AG09309 (cell line): ENCODE results near the gene MFAP4.
"Not testable (repeated sequence)": the region's sequence is repeated elsewhere in the genome, so short reads cannot be mapped to it uniquely, and the experiment has no call there.

Experiments used
- DNase-seq: peaks from one replicate; pipeline ENCODE4 v3.0.0-alpha.2; 2010; ENCODE audit warnings: low read depth
- H3K4me3 ChIP-seq: 2 replicates; pipeline ENCODE4 v1.5.1; 2011; ENCODE audit warnings: mild to moderate bottlenecking, low read depth, low read length, moderate library complexity; ENCODE audit not compliant: control insufficient read depth
- TF ChIP-seq, protein P1 (sequence below): IDR thresholded peaks from 2 replicates; pipeline ENCODE4 v1.5.1; 2011; ENCODE audit warnings: mild to moderate bottlenecking, low read depth, low read length, inconsistent platforms; ENCODE audit not compliant: insufficient read depth, control insufficient read depth; ENCODE audit errors: missing control alignments

MFAP4 gene

DNA sequence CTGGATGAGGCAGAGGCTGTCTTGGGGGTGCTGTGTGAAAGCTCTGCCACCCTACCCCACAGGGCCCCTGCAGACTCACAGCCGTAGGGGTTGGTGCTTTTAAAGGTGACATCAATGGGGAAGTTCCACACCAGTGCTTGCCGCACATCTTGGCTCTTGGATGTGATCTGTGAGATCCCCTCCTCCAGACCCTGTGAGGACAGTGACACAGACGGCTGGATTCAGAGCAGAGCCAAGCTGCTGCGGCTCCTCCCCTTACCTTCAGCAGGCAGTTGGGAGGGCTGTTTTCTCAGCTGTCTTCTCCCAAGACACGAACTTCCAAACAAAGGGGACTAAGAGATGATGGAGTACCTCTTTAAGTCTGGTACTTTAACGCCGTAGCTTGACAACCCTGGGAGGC, 29.2 kb downstream of the MFAP4 start:
- H3K4me3 ChIP-seq = no peak overlapping the region
- TF ChIP-seq, protein P1, sequence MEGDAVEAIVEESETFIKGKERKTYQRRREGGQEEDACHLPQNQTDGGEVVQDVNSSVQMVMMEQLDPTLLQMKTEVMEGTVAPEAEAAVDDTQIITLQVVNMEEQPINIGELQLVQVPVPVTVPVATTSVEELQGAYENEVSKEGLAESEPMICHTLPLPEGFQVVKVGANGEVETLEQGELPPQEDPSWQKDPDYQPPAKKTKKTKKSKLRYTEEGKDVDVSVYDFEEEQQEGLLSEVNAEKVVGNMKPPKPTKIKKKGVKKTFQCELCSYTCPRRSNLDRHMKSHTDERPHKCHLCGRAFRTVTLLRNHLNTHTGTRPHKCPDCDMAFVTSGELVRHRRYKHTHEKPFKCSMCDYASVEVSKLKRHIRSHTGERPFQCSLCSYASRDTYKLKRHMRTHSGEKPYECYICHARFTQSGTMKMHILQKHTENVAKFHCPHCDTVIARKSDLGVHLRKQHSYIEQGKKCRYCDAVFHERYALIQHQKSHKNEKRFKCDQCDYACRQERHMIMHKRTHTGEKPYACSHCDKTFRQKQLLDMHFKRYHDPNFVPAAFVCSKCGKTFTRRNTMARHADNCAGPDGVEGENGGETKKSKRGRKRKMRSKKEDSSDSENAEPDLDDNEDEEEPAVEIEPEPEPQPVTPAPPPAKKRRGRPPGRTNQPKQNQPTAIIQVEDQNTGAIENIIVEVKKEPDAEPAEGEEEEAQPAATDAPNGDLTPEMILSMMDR = no peak
- DNase-seq = no peak

DNA sequence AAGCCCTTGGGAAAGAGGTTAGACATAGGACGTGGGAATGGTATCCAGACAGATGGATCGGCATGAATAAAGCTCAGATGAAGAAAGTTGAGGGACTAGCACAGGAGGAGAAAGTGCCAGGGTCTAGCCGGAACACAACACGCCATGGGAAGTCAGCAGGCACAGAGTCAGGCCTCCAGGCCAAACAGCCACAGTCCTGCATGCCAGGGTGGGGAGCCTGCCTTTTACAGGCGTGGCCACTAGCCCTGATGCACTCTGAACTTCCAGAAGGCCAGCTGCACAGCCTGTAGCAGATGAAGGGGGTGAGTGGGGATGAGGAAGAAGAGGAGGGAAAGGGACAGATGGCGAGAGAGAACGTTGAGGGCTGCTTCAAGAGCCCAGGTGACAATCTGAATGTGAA, 29.6 kb downstream of the MFAP4 start:
- H3K4me3 ChIP-seq = no peak overlapping the region
- TF ChIP-seq, protein P1 = no peak
- DNase-seq = no peak

DNA sequence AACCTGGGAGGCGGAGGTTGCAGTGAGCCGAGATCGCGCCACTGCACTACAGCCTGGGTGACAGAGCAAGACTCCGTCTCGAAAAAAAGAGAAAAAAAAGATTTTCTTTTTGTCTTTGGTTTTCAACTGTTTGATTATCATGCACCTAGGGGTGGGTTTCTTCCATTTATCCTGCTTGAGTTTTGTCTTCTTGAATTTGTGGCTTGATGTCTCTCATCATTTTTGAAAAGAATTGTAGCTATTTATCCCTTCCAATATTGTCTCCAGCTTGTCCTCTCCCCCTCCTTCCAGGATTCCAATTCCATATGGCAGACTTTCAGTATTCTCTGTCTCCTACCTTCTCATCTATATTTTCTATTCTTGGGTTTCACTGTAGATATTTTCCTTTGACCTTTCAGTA, 32.2 kb downstream of the MFAP4 start:
- DNase-seq = no peak
- TF ChIP-seq, protein P1 = no peak
- no peak overlapping the region for H3K4me3 ChIP-seq

DNA sequence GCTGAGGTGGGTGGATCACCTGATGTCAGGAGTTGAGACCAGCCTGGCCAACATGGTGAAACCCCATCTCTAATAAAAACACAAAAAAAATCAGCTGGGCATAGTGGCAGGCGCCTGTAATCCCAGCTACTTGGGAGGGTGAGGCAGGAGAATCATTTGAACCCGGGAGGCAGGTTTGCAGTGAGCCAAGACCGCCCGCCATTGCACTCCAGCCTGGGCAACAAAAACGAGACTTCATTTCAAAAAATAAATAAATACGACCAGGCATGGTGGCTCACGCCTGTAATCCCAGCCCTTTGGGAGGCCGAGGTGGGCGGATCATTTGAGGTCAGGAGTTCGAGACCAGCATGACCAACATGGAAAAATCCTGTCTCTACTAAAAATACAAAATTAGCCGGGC, 33.6 kb downstream of the MFAP4 start:
- DNase-seq, H3K4me3 ChIP-seq: not testable (repeated sequence)

DNA sequence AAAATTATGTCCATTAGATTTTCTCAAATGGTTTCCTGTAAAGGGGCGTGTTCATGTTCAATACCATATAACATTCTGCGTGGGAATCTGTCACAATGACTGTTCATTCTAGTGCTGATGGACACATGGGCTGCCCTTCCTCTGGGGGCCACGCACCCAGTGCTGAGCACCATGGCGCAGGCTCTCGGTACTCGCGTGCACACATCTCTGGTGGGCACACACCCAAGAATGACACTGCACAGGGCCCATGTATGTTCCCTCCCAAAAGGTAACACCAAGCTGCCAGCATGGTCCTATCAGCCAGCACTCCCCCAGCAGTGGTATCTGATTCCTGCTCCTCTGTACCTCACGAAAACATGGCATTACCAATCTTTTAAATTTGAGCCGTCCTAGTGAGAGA, 38.2 kb downstream of the MFAP4 start:
- DNase-seq = no peak
- H3K4me3 ChIP-seq = no peak overlapping the region
- TF ChIP-seq, protein P1 = no peak

DNA sequence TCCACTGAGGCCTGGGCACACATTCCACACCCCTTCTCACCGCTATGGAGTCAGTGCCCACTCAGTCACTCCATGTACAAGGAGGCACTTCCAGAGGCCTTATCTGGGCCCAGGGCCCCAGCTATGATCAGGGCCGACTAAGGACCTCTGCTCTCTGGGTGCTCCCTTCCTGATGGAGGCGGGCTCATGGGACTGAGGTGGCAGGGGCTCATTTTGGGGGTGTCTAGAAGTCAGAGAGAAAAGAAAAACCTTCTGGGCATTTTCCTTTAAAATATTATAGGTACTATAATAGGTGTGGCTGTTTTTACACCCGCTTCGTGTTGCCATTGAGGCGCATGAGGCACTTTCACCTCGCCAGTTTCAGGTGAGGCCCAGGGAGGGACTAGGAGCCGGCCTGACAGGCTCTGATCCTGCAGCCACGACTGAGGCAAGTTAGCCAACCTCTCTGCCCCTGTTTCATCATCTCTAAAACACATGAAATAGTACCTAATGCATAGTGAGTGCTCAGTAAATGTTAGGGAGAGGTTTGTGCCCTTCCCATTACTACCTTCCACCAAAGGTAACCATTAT, 38.8 kb downstream of the MFAP4 start:
- no peak overlapping the region for H3K4me3 ChIP-seq
- DNase-seq = no peak
- TF ChIP-seq, protein P1 = no peak

DNA sequence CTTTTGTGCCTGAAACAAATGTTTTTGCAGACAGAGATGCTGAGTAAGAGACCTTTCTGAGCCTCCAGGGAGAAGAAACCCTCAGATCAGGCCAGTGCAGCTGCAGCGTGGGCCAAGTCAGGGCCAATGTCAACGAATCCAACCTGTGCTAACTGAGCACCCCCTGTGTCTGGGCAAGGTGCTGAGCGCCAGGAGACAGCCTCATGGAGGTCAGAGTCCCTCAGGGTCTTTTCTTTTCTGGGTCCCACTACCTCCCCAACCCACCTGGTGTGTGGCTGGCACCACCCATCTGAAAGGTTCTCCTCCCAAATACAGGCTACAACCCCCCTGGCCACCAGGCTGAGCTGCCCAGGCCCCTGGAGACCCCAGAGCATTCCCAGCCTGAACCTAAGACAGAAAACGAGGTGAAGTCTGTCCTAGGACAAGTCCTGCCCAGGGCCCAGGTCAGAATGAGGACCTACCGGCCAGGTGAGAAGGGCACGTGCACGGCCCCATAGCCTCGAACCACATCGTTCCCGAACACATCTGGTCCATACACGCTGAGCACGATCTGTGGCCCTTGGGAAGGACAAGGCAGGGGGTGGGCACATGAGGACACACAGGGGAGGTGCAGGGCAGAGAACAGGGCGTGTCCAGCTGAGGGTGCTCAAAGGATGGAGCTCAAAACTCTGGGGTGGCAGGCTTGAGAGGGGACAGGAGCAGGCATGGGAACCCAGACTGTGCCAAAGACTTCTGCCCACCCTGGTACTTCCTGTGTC, 39.5 kb downstream of the MFAP4 start:
- TF ChIP-seq, protein P1 = no peak
- H3K4me3 ChIP-seq = no peak overlapping the region
- DNase-seq = no peak
